Ishikawa (cell line): ENCODE measurements around the gene CACNB2.

Experiments used
- CEBPB ChIP-seq: IDR thresholded peaks from 2 replicates; pipeline ENCODE4 v1.6.1; 2012
- CREB1 ChIP-seq: IDR thresholded peaks from 2 replicates; pipeline ENCODE4 v1.6.1; 2012; ENCODE audit warnings: low read depth
- EP300 ChIP-seq: IDR thresholded peaks from 2 replicates; pipeline ENCODE4 v1.6.1; 2012; ENCODE audit warnings: borderline replicate concordance
- FOXM1 ChIP-seq: IDR thresholded peaks from 2 replicates; pipeline ENCODE4 v1.6.1; 2012; ENCODE audit warnings: low read depth, borderline replicate concordance
- MAX ChIP-seq: IDR thresholded peaks from 2 replicates; pipeline ENCODE4 v1.6.1; 2012
- RAD21 ChIP-seq: IDR thresholded peaks from 2 replicates; pipeline ENCODE4 v1.6.1; 2012; ENCODE audit warnings: low read depth
- REST ChIP-seq: IDR thresholded peaks from 2 replicates; pipeline ENCODE4 v1.6.1; 2012; ENCODE audit warnings: low read depth, mild to moderate bottlenecking
- TAF1 ChIP-seq: IDR thresholded peaks from 2 replicates; pipeline ENCODE4 v1.6.1; 2012; ENCODE audit warnings: low read depth, mild to moderate bottlenecking
- TCF12 ChIP-seq: IDR thresholded peaks from 2 replicates; pipeline ENCODE4 v1.6.1; 2012; ENCODE audit warnings: low read depth
- TEAD4 ChIP-seq: IDR thresholded peaks from 2 replicates; pipeline ENCODE4 v1.6.1; 2012
- USF1 ChIP-seq: IDR thresholded peaks from 2 replicates; pipeline ENCODE4 v1.6.1; 2012
- YY1 ChIP-seq: IDR thresholded peaks from 2 replicates; pipeline ENCODE4 v1.6.1; 2012; ENCODE audit warnings: low read depth
- ZBTB7A ChIP-seq: IDR thresholded peaks from 2 replicates; pipeline ENCODE4 v1.6.1; 2012; ENCODE audit warnings: low read depth

GRCh38 chr10:18576586-18576985, 436.4 kb downstream of the CACNB2 start:
- no peak for TF ChIP-seq MAX
- no peak for TF ChIP-seq REST
- TF ChIP-seq EP300: no peak
- TF ChIP-seq TAF1: no peak
- no peak for TF ChIP-seq RAD21
- TF ChIP-seq ZBTB7A: no peak
- no peak for TF ChIP-seq CEBPB
- no peak for TF ChIP-seq USF1
- no peak for TF ChIP-seq CREB1
- TF ChIP-seq YY1: no peak
- no peak for TF ChIP-seq TEAD4
- no peak for TF ChIP-seq FOXM1
- no peak for TF ChIP-seq TCF12
